Amniotic stem cell (primary cell): Measurements from ENCODE around the gene DDTL.
"Not testable (repeated sequence)": the region's sequence is repeated elsewhere in the genome, so short reads cannot be mapped to it uniquely, and the experiment has no call there.

Experiments
- DNase-seq: peaks from one replicate; lab custom pipeline; 2025; lab: John Stamatoyannopoulos, UW

DDTL gene

GRCh38 chr22:23970201-23970641 lies 3.5 kb downstream of the DDTL start:
- DNase-seq = no peak

- DNase-seq = no peak
Observed at GRCh38 chr22:23970816-23971486, 4.3 kb downstream of the DDTL start.

GRCh38 chr22:23971927-23972326 lies 5.2 kb downstream of the DDTL start:
- not testable (repeated sequence) for DNase-seq

- DNase-seq = not testable (repeated sequence)
Observed at GRCh38 chr22:23974345-23974744, 7.7 kb downstream of the DDTL start, which contains the start of gene DDT. Gene DDT, minus strand, starts transcription at chr22:23974441. Its CDS starts 27 bp downstream, at chr22:23974414.

GRCh38 chr22:23974836-23975352 lies 8.2 kb downstream of the DDTL start:
- not testable (repeated sequence) for DNase-seq

GRCh38 chr22:23977304-23977703 lies 10.6 kb downstream of the DDTL start:
- not testable (repeated sequence) for DNase-seq

GRCh38 chr22:23979557-23980240 lies 13.0 kb downstream of the DDTL start, which contains the start of gene GSTT2:
Gene GSTT2, plus strand, starts transcription at chr22:23980134.
- not testable (repeated sequence) for DNase-seq

GRCh38 chr22:23980567-23980966 lies 13.9 kb downstream of the DDTL start:
- not testable (repeated sequence) for DNase-seq

- DNase-seq = no peak
Observed at GRCh38 chr22:23984430-23984829, 17.7 kb downstream of the DDTL start.

GRCh38 chr22:23986089-23986488 lies 19.4 kb downstream of the DDTL start:
- DNase-seq = not testable (repeated sequence)

GRCh38 chr22:23986538-23987178 lies 20.0 kb downstream of the DDTL start:
- DNase-seq = not testable (repeated sequence)

GRCh38 chr22:23989583-23990244 lies 23.0 kb downstream of the DDTL start:
- DNase-seq = not testable (repeated sequence)

- not testable (repeated sequence) for DNase-seq
Observed at GRCh38 chr22:23993080-23993479, 26.4 kb downstream of the DDTL start.

- not testable (repeated sequence) for DNase-seq
Observed at GRCh38 chr22:23993581-23994177, 27.0 kb downstream of the DDTL start.

GRCh38 chr22:23997092-23997491 lies 30.4 kb downstream of the DDTL start:
- no peak for DNase-seq

- DNase-seq = not testable (repeated sequence)
Observed at GRCh38 chr22:23999779-24000178, 33.1 kb downstream of the DDTL start.

- DNase-seq = no peak
Observed at GRCh38 chr22:24001314-24001713, 34.6 kb downstream of the DDTL start.

- no peak for DNase-seq
Observed at GRCh38 chr22:24002272-24002671, 35.6 kb downstream of the DDTL start.

- no peak for DNase-seq
Observed at GRCh38 chr22:24002851-24003250, 36.2 kb downstream of the DDTL start.

GRCh38 chr22:24003887-24004286 lies 37.2 kb downstream of the DDTL start:
- DNase-seq = no peak

- DNase-seq = no peak
Observed at GRCh38 chr22:24005201-24005600, 38.5 kb downstream of the DDTL start, which contains the start of gene GSTT4. Gene GSTT4, minus strand, starts transcription at chr22:24005453. Its CDS starts 97 bp downstream, at chr22:24005356.
